ENCODE results near the gene RPL41.

RPL41 gene

DNA sequence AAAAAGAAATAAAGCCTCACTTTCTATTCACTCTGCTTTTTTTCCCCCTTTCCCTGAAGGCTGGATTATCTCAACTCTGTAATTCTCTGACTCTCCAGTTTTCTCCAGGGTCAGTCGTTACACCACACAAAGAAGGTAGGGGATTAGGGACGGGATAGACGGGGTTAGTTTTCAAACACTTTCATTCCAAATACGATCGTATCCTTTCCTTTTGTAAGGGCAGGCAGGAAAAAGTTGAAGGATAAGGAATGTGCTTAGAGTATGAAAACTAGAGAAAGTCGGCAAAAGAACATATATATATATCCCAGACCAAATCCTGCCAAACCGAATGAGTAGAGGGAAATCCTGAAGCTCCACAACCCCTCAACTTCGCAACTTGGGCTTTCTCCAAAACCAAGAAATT lies 11.1 kb downstream of the RPL41 start:
- H3K4me3 ChIP-seq (ENCODE audit: low read depth, low read length), result peak overlapping the region; percentile 50
- H3K27ac ChIP-seq, result peak overlapping the region; percentile 76
- no peak for DNase-seq
- no peaks in the 10 kb centered on the region for H3K27me3 ChIP-seq (ENCODE audit: insufficient read depth, low read depth, severe bottlenecking)
- H3K9me3 ChIP-seq (ENCODE audit: severe bottlenecking), result no peaks in the 10 kb centered on the region
- TF ChIP-seq, protein P1, sequence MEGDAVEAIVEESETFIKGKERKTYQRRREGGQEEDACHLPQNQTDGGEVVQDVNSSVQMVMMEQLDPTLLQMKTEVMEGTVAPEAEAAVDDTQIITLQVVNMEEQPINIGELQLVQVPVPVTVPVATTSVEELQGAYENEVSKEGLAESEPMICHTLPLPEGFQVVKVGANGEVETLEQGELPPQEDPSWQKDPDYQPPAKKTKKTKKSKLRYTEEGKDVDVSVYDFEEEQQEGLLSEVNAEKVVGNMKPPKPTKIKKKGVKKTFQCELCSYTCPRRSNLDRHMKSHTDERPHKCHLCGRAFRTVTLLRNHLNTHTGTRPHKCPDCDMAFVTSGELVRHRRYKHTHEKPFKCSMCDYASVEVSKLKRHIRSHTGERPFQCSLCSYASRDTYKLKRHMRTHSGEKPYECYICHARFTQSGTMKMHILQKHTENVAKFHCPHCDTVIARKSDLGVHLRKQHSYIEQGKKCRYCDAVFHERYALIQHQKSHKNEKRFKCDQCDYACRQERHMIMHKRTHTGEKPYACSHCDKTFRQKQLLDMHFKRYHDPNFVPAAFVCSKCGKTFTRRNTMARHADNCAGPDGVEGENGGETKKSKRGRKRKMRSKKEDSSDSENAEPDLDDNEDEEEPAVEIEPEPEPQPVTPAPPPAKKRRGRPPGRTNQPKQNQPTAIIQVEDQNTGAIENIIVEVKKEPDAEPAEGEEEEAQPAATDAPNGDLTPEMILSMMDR (IDR thresholded peaks at IDR 0.05; ENCODE audit: low read depth, low read length), result no peak
- peaks cover 24% of the 10 kb centered on the region for H3K36me3 ChIP-seq

GRCh38 chr12:56127888-56128669 lies 11.6 kb downstream of the RPL41 start, which contains the start of gene ESYT1:
Gene ESYT1, plus strand, starts transcription at chr12:56128267. Its CDS starts 53 bp downstream, at chr12:56128320.
- TF ChIP-seq, protein P1 (IDR thresholded peaks at IDR 0.05; ENCODE audit: low read depth, low read length), result no peak
- Histone ChIP-seq H3K27ac (peak within 1 kb of the TSS; percentile 76), H3K9me3 (ENCODE audit: severe bottlenecking) (no peaks in the 10 kb centered on the region), H3K4me3 (ENCODE audit: low read depth, low read length) (peak within 1 kb of the TSS; percentile 78), H3K36me3 (peaks cover 28% of the 10 kb centered on the region), H3K27me3 (ENCODE audit: insufficient read depth, low read depth, severe bottlenecking) (no peaks in the 10 kb centered on the region)
- peak; percentile 99 for DNase-seq

- peak overlapping the region; percentile 70 for H3K27ac ChIP-seq
- H3K4me3 ChIP-seq (ENCODE audit: low read depth, low read length), result peak overlapping the region; percentile 78
- no peaks in the 10 kb centered on the region for H3K9me3 ChIP-seq (ENCODE audit: severe bottlenecking)
- H3K27me3 ChIP-seq (ENCODE audit: insufficient read depth, low read depth, severe bottlenecking), result no peaks in the 10 kb centered on the region
- H3K36me3 ChIP-seq, result peaks cover 34% of the 10 kb centered on the region
- no peak for DNase-seq
- TF ChIP-seq, protein P1 (IDR thresholded peaks at IDR 0.05; ENCODE audit: low read depth, low read length), result no peak
Measured at GRCh38 chr12:56128670-56129205, 12.3 kb downstream of the RPL41 start.

GRCh38 chr12:56129206-56129941 lies 12.9 kb downstream of the RPL41 start:
- TF ChIP-seq, protein P1 (IDR thresholded peaks at IDR 0.05; ENCODE audit: low read depth, low read length), result no peak
- no peak overlapping the region for H3K27ac ChIP-seq
- peak overlapping the region; percentile 78 for H3K4me3 ChIP-seq (ENCODE audit: low read depth, low read length)
- peaks cover 41% of the 10 kb centered on the region for H3K36me3 ChIP-seq
- no peaks in the 10 kb centered on the region for H3K27me3 ChIP-seq (ENCODE audit: insufficient read depth, low read depth, severe bottlenecking)
- no peaks in the 10 kb centered on the region for H3K9me3 ChIP-seq (ENCODE audit: severe bottlenecking)
- peak; percentile 48 for DNase-seq

DNA sequence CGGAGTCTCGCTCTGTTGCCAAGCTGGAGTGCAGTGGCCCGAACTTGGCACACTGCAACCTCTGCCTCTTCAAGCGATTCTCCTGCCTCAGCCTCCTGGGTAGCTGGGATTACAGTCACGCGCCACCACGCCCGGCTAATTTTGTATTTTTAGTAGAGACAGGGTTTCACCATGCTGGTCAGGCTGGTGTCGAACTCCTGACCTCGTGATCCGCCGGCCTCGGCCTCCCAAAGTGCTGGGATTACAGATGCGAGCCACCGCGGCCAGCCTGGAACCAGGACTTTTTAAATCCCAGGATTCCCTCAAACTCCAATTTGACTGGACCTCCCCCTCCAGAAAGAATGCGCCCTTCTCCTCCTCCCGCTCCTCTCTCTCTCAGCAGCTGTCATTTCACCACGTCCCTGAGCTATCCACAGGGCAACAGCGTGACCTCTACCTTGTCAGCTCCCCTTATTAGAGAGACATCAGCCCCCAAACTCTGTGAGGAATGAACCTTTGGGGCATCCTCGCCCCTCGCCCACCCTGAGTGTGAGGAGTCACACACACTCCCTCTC lies 13.6 kb downstream of the RPL41 start:
- TF ChIP-seq, protein P1 (IDR thresholded peaks at IDR 0.05; ENCODE audit: low read depth, low read length), result no peak
- Histone ChIP-seq H3K27ac (no peak overlapping the region), H3K4me3 (ENCODE audit: low read depth, low read length) (no peak overlapping the region), H3K27me3 (ENCODE audit: insufficient read depth, low read depth, severe bottlenecking) (no peaks in the 10 kb centered on the region), H3K9me3 (ENCODE audit: severe bottlenecking) (no peaks in the 10 kb centered on the region), H3K36me3 (peaks cover 46% of the 10 kb centered on the region)
- no peak for DNase-seq

Data from WERI-Rb-1 (cell line).